Activated CD8-positive, alpha-beta memory T cell treated with anti-CD3 and anti-CD28 coated beads, Interleukin-2, amount 10 ng/mL, durations not matched to agents 7 days and 5 days (primary cell): ENCODE data around the gene EZR. TPM values are rescaled to one million over a fixed set of nuclear protein-coding genes. Genes with fewer than 3 reads are reported as not detected.

ENCODE experiments used
- ATAC-seq: fragments of 150-1000 bp; cut with Tn5 transposase; one replicate; pipeline ENCODE4 v1.10.0; 2021; ENCODE audit warnings: moderate library complexity
- CTCF ChIA-PET: fragments of 350-600 bp; sonication (Branson Sonifier 250); formaldehyde crosslinking; loops from one replicate; lab custom pipeline; 2021; ENCODE audit warnings: antibody characterized with exemption; lab: Charles Lee
- DNase-seq: peaks from one replicate; pipeline ENCODE4 v3.0.0-alpha.2; 2020
- H3K27ac Mint-ChIP-seq: one replicate; pipeline ENCODE4 v1.8.0; 2021; ENCODE audit warnings: mild to moderate bottlenecking, mixed read lengths
- H3K27me3 Mint-ChIP-seq: one replicate; pipeline ENCODE4 v1.8.0; 2021; ENCODE audit warnings: mixed read lengths
- H3K36me3 Mint-ChIP-seq: one replicate; pipeline ENCODE4 v1.8.0; 2021; ENCODE audit warnings: mild to moderate bottlenecking, mixed read lengths
- H3K4me1 Mint-ChIP-seq: one replicate; pipeline ENCODE4 v1.8.0; 2021; ENCODE audit warnings: mixed read lengths
- H3K4me3 Mint-ChIP-seq: one replicate; pipeline ENCODE4 v1.8.0; 2021; ENCODE audit warnings: mild to moderate bottlenecking, moderate library complexity, mixed read lengths
- H3K9me3 Mint-ChIP-seq: one replicate; pipeline ENCODE4 v1.8.0; 2022; ENCODE audit warnings: low read depth, mixed read lengths
- total RNA-seq, 2 experiments: library from RNA; stranded (reverse); gene quantifications; one replicate each; pipeline ENCODE4 v1.2.3, GENCODE V29; 2021

The EZR gene
- total RNA-seq, 2 experiments from 2014 or later: 187 to 214 TPM

DNA sequence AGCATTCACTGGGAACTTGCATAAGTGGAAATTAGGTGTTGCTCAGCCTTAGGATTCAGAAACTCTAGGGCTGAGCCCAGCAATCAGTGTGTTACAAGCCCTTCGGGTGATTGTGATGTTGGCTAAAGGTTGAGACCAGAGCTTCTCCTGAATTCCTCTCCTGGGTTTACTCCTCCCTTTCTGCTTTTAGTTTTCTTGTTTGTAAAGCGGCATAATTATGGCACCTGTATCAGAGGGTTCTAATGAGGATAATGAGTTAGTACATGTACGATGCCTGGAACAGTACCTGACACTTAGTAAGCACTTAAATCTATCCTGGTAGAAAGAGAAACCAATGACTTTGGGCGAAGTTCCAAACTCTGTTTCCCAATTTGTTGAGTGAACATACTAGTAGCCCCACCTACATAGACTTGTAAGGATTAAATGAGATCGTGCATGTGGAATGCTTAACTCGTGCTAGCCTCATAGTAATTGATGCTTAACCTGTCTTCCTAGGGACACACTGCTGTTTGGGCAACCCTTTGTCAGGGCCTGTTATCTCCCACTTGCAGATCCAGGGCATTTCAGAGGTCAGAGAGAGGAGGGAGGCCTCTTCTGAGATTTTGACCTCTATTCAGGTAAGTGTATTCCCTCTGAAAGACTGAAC, 932 bp upstream of the EZR start:
- ATAC-seq (no peak), DNase-seq (no peak)
- Mint-ChIP-seq H3K27me3 (no peaks in the 10 kb centered on the region), H3K4me1 (peaks cover 34% of the 10 kb centered on the region), H3K36me3 (peaks cover 31% of the 10 kb centered on the region), H3K27ac (peak overlapping the region; percentile 86), H3K4me3 (peak overlapping the region; percentile 99), H3K9me3 (no peaks in the 10 kb centered on the region)
- CTCF ChIA-PET: interaction anchor here (0.9 to 2.4 kb wide), 9 partner anchors 11 to 152 kb away, joined by 3 to 13 read pairs (median 5); no protein-coding TSS in a partner anchor

DNA sequence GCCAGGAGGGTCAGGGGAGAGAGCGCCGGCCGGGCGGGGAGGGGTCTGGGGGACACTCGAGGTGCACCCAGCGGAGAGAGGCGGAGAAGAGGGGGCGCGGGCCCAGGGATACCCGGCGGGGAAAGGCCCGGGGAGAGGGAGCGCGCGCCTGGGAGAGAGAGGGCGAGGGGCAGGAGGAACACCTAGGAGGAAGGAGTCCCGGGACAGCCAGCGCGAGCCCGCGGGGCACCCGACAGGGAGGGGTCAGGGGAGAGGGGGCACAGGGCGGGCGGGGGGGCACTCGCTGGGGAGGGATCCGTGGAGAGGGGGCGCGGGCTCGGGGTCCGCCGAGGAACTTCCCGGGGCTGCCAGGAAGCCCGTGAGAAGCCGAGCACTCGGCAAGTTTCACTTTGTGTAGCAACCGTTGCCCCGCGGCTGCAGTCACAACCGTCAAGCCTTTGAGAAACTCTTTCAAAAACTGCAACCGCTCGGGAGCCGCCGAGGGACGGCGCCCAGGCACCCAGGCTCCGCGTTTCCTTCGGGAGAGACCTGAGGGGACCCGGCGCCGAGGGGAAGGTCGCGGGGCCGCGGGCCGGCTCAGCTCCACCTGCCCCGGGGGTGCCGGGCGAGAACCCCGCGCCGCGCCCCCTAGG, 471 bp downstream of the EZR start:
- H3K9me3 Mint-ChIP-seq: no peaks in the 10 kb centered on the region

DNA sequence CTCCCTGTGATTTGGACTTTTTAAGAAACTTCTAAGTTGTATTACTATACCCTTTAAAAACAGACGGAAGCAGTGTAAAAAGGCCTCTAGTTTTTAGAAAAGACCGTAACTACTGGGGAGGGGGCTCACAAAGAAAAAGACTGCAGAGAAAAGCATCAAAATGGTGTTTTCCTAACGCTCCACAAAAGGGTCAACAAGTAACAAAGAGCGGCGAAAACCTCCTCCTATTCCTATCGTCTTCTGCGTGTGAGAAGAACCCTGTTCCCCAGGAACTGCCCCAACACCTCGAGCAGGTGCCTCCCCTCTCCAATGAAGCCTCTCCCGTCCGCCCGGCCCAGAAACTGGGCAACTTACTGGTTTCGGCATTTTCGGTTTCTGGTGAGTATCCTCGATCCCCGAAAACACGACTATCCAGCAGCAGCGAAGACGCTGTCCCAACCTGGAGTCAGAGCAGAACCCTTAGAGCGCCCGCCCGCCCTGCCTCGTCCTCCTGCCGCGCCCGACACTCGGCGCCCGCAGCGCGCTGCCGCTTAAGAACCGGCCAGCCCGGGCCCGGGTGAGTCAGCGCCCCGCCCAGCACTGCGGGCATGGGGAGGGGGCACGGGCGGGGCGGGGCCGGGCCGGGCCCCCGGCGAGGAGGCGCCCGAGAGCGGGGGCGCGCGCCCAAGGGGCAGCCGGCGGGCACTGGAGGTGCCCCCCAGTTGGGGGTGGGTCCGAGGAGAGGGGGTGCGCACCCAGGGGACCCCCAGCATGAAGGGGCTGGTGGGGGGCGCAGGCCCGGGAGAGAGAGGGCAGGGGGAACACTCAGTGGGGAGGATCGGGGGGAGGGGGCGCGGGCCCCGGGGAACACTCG, 1.2 kb downstream of the EZR start:
- peak overlapping the region; percentile 99 for H3K4me3 Mint-ChIP-seq
- no peaks in the 10 kb centered on the region for H3K27me3 Mint-ChIP-seq
- CTCF ChIA-PET: no interaction called here
- H3K27ac Mint-ChIP-seq: peak overlapping the region; percentile 98
- ATAC-seq (peak; percentile 59), DNase-seq (peak; percentile 82)
- peaks cover 49% of the 10 kb centered on the region for H3K36me3 Mint-ChIP-seq
- H3K9me3 Mint-ChIP-seq: no peaks in the 10 kb centered on the region
- H3K4me1 Mint-ChIP-seq: peaks cover 55% of the 10 kb centered on the region

More for the DNA sequence above, 471 bp downstream of the EZR start:
- Mint-ChIP-seq H3K4me1 (peaks cover 48% of the 10 kb centered on the region), H3K27ac (peak overlapping the region; percentile 81), H3K4me3 (peak overlapping the region; percentile 99), H3K27me3 (no peaks in the 10 kb centered on the region), H3K36me3 (peaks cover 45% of the 10 kb centered on the region)
- ATAC-seq (peak; percentile 53), DNase-seq (peak; percentile 87)
- CTCF ChIA-PET: interaction anchor here (1.1 to 2.4 kb wide), 7 partner anchors 10 to 154 kb away, joined by 3 to 13 read pairs (median 5); no protein-coding TSS in a partner anchor

DNA sequence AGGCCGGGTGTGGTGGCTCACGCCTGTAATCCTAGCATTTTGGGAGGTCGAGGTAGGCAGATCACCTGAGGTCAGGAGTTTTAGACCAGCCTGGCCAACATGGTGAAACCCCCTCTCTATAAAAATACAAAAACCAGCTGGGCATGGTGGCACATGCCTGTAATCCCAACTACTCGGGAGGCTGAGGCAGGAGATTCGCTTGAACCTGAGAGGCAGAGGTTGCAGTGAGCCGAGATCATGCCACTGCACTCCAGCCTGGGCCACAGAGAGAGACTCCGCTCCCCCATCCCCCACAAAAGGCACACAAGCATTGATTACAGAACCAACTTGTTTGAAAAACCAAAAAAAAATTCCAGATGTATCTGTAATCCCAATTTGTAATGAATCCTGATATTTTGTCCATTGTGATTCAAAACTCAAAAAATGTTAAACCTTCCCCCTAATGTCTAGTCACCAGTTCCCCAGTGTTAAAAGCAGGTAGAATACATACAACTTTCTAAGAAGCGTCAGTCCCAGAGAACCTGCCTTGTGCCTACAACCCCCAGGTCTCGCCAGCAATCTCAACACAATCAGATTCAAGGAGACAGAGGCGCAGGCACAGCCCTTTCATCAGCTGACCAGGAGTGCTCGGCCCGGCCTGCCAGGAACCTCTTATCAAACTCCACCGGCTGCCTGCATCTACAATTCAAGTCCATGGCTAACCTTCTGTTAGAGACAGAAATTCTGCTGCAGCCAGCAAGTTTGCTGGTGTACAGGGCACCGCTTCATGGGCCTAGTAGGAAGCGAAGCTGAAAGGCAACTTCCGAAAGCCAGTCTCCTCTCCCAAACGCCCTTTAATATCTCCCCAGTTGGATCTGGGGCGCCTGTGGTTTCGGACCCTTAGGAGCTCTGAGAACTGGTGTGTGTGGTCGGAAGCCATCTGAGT, 2.1 kb downstream of the EZR start:
- ATAC-seq (no peak), DNase-seq (peak; percentile 58)
- CTCF ChIA-PET: interaction anchor here (0.6 to 0.9 kb wide), 2 partner anchors 24 to 228 kb away, joined by 3 to 4 read pairs; partner anchors contain the start of gene TAGAP
- Mint-ChIP-seq H3K4me3 (peak overlapping the region; percentile 99), H3K27ac (peak overlapping the region; percentile 98), H3K27me3 (no peaks in the 10 kb centered on the region), H3K36me3 (peaks cover 56% of the 10 kb centered on the region), H3K4me1 (peaks cover 58% of the 10 kb centered on the region), H3K9me3 (no peaks in the 10 kb centered on the region)

DNA sequence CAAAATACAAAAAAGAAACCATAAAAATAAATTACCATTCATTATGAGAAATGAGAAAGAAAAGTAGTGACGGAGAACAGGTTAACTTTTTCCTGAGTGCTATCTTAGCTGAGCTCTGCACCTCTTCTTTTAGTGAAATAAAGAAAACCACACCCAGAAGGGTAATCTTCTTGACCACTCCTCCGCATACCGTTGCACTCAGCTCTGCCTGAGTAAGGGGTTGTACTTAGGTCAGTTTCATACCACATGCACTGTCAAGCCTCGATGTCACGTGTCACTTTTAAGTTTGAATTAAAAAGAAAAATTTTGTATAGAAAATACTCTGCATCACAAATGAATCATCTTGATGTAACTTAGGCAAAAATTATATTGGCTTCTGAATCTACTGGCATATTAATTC, 2.8 kb downstream of the EZR start:
- CTCF ChIA-PET: interaction anchor here (0.9 kb wide), 1 partner anchor 23 kb away, joined by 4 read pairs; no protein-coding TSS in a partner anchor
- Mint-ChIP-seq H3K36me3 (peaks cover 63% of the 10 kb centered on the region), H3K27ac (peak overlapping the region; percentile 98), H3K4me1 (peaks cover 64% of the 10 kb centered on the region), H3K4me3 (peak overlapping the region; percentile 99), H3K27me3 (no peaks in the 10 kb centered on the region), H3K9me3 (no peaks in the 10 kb centered on the region)
- no peak for ATAC-seq
- DNase-seq: no peak

DNA sequence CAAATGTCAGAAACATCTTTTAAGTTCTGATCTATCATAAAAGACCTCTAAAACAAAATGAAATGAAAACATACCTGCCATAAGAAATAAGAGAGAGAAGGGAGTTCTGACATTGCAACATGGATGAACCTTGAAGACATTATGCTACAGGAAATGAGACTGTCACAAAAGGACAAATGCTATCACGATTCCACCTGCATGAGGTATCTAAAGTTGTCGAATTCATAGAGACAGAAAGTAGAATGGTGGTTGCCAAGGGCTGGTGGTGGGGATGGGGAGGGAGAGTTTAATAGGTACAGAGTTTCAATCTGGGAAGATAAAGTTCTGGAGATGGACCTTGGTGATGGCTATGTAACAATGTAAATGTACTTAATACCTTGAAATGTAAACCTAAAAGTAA, 3.3 kb downstream of the EZR start:
- no peaks in the 10 kb centered on the region for H3K27me3 Mint-ChIP-seq
- peaks cover 66% of the 10 kb centered on the region for H3K36me3 Mint-ChIP-seq
- H3K9me3 Mint-ChIP-seq: no peaks in the 10 kb centered on the region
- CTCF ChIA-PET: interaction anchor here (0.9 kb wide), 1 partner anchor 23 kb away, joined by 4 read pairs; no protein-coding TSS in a partner anchor
- H3K4me1 Mint-ChIP-seq: peaks cover 66% of the 10 kb centered on the region
- H3K27ac Mint-ChIP-seq: peak overlapping the region; percentile 98
- ATAC-seq (no peak), DNase-seq (no peak)
- peak overlapping the region; percentile 99 for H3K4me3 Mint-ChIP-seq

DNA sequence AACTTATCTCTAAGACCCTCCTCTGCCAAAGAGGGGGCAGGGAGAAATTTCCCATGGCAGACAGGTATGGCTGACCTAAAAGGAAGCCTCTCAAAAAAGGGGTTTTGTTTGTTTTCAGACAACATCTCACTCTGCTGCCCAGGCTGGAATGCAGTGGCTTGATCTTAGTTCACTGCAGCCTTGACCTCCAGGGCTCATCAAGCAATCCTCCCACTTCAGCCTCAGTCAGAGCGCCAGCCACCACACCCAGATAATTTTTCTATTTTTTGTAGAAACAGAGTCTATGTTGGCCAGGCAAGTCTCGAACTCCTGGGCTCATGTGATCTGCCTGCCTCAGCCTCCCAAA, 3.8 kb downstream of the EZR start:
- ATAC-seq (no peak), DNase-seq (no peak)
- CTCF ChIA-PET: interaction anchor here (1.0 kb wide), 1 partner anchor 17 kb away, joined by 3 read pairs; no protein-coding TSS in a partner anchor

DNA sequence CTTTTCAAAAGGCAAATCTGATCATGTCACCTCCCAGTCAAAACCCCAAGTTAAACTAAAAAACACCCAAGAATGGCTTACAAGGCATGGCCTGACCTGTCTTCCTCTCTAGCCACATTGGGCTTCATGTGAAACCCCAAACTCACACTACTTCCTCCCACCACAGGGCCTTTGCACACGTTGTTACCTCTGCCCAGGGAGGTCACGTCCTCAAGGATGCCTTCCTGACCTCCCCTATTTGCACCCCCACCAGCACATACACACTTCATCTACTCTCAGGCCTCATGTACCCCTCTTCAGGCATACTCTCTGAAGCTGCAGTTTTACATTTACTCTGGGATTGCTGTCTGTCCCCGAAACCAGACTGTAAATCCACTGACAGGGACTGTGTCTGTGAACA, 6.1 kb downstream of the EZR start:
- CTCF ChIA-PET: interaction anchor here (0.9 to 2.1 kb wide), 5 partner anchors 18 to 143 kb away, joined by 3 to 8 read pairs (median 4); no protein-coding TSS in a partner anchor
- peak overlapping the region; percentile 99 for H3K4me3 Mint-ChIP-seq

More for the DNA sequence above, 3.8 kb downstream of the EZR start:
- H3K4me1 Mint-ChIP-seq: peaks cover 72% of the 10 kb centered on the region
- H3K4me3 Mint-ChIP-seq: peak overlapping the region; percentile 99
- H3K9me3 Mint-ChIP-seq: no peaks in the 10 kb centered on the region
- no peaks in the 10 kb centered on the region for H3K27me3 Mint-ChIP-seq
- peaks cover 72% of the 10 kb centered on the region for H3K36me3 Mint-ChIP-seq
- H3K27ac Mint-ChIP-seq: peak overlapping the region; percentile 98

DNA sequence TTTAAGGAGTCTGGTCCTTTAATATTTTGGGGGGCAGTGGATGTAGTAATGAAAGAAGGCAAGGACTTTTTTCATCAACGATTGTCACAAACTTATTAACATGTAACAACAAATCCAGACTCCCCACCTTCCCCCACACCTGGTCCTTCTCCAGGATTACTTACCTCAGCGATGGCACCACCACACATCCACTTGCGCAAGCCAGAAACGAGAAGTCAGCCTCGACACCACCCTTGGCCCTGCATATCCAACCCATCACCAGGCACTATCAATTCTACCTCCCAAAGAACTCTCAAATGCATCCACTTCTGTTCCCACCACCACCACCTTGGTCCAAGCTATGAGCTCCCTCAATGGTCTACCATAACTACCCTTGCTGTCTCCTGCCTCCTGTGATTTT, 6.6 kb downstream of the EZR start:
- Mint-ChIP-seq H3K27ac (peak overlapping the region; percentile 67), H3K9me3 (no peaks in the 10 kb centered on the region), H3K27me3 (no peaks in the 10 kb centered on the region), H3K36me3 (peaks cover 86% of the 10 kb centered on the region), H3K4me3 (peak overlapping the region; percentile 99), H3K4me1 (peaks cover 90% of the 10 kb centered on the region)
- ATAC-seq: no peak
- CTCF ChIA-PET: interaction anchor here (0.6 to 1.6 kb wide), 5 partner anchors 9 to 160 kb away, joined by 3 to 4 read pairs (median 3); no protein-coding TSS in a partner anchor
- DNase-seq: no peak

More for the DNA sequence above, 6.1 kb downstream of the EZR start:
- peaks cover 86% of the 10 kb centered on the region for H3K4me1 Mint-ChIP-seq
- H3K36me3 Mint-ChIP-seq: peaks cover 86% of the 10 kb centered on the region
- DNase-seq: peak; percentile 78
- peak; percentile 10 for ATAC-seq
- H3K9me3 Mint-ChIP-seq: no peaks in the 10 kb centered on the region
- H3K27me3 Mint-ChIP-seq: no peaks in the 10 kb centered on the region
- H3K27ac Mint-ChIP-seq: peak overlapping the region; percentile 67

DNA sequence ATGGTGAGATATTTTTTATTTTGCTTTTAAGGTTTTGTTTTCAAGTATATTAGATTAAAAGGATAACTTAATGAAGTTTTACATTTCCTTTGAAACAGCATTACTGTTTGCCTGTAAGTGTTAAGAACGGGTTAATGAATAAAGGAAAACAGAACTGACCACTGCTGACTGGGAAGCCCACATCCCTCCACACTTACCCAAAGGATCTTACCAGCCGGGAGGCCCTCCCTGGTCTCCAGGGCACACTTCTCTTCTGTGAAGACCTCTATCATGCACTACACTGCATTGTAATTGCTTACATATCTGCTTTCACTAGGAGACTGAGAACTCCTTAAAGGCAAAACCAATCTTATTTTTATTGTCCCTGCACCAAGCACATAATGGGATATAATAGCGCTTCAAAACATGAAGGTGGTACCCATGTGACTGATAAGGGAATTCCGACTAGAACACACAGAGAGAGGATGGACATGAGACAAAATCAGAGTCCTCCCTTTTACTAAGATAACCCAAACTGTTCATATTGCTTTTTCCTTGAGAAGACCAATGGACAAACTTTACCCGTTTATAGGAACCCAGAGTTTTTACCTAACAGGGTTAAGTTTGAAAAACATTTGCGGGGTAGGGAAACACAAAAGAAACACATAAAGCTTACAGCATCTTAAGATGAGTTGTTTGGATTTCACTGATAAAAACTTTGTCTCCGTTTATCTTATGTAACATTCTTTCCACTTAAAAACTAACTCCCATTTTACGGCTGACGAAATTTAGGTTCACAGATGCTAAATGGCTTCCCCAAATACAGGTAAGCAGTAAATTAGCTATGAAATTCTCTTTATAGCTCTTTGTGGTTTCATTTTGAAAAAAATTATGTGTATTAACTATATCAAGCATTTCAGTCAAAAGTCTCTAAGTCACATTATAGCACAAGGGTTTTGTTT, 8.7 kb downstream of the EZR start:
- no peak for ATAC-seq
- DNase-seq: no peak
- CTCF ChIA-PET: interaction anchor here (1.4 to 2.0 kb wide), 2 partner anchors 9 to 17 kb away, joined by 5 to 8 read pairs; partner anchors contain the start of gene EZR
- no peaks in the 10 kb centered on the region for H3K9me3 Mint-ChIP-seq
- H3K27ac Mint-ChIP-seq: peak overlapping the region; percentile 21
- H3K27me3 Mint-ChIP-seq: no peaks in the 10 kb centered on the region
- peaks cover 82% of the 10 kb centered on the region for H3K36me3 Mint-ChIP-seq
- H3K4me1 Mint-ChIP-seq: peaks cover 99% of the 10 kb centered on the region
- H3K4me3 Mint-ChIP-seq: no peak overlapping the region

DNA sequence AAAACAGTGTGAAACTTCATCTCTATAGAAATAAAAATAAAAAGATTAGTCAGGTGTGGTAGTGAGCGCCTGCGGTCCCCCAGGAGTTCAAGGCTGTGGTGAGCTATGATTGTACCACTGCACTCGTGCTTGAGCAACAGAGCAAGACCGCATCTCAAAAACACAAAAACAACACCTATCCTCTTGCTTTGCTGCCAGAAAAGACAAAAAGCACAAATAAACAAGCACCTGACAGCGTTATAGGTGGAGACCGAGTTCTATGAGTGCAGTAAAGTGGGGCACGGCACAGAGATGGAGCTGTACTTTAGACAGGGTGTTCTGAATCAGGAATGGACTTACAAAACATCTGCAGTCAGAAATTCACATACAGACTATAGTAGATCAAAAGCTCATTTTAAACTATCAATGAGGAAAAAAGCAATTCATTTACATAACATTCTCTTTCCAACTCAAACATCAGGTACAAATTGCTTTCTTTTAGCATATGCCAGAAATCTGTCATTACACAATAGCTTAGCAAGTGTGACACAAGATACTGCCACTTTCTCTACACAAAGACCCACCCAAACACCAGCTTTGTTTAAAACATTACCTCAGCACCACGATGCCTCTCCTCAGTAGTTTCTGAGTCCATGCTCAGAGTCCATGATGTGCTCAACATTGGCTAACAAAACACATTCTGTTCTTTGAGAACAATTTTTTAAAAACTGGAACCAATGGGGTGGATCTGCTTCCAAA, 10.1 kb downstream of the EZR start:
- Mint-ChIP-seq H3K4me1 (peaks cover 97% of the 10 kb centered on the region), H3K4me3 (peak overlapping the region; percentile 3), H3K27ac (peak overlapping the region; percentile 69), H3K36me3 (peaks cover 75% of the 10 kb centered on the region), H3K27me3 (no peaks in the 10 kb centered on the region), H3K9me3 (no peaks in the 10 kb centered on the region)
- peak; percentile 67 for DNase-seq
- peak; percentile 37 for ATAC-seq
- CTCF ChIA-PET: interaction anchor here (1.2 to 2.0 kb wide), 3 partner anchors 10 to 61 kb away, joined by 3 to 8 read pairs (median 5); partner anchors contain the start of gene EZR
